DND-41 (cell line): ENCODE data around the gene C11orf98.

Experiments used
- ATAC-seq: fragments of 200-7000 bp; cut with Tn5 transposase; 3 replicates; pipeline ENCODE4 v1.9.1; 2021; ENCODE audit warnings: low read depth; ENCODE audit not compliant: insufficient read depth
- DNase-seq: peaks from one replicate; pipeline ENCODE4 v3.0.0-alpha.2; 2020
- H2AFZ ChIP-seq: 2 replicates; pipeline ENCODE4 v1.6.0; 2012; ENCODE audit warnings: low read depth, low read length
- H3K27ac ChIP-seq: 2 replicates; pipeline ENCODE4 v1.5.1; 2012; ENCODE audit warnings: low read length, inconsistent platforms
- H3K27me3 ChIP-seq: fragments of 200-600 bp; sonication (generic); 2 replicates; pipeline ENCODE4 v1.6.0; 2012; ENCODE audit warnings: low read length, mild to moderate bottlenecking, inconsistent platforms; ENCODE audit not compliant: insufficient read depth, poor library complexity
- H3K36me3 ChIP-seq: 2 replicates; pipeline ENCODE4 v1.5.1; 2012; ENCODE audit warnings: low read length, inconsistent platforms; ENCODE audit not compliant: insufficient read depth
- H3K4me1 ChIP-seq: 2 replicates; pipeline ENCODE4 v1.5.1; 2012; ENCODE audit warnings: mild to moderate bottlenecking, low read length; ENCODE audit not compliant: insufficient read depth
- H3K4me2 ChIP-seq: 2 replicates; pipeline ENCODE4 v1.6.0; 2012; ENCODE audit warnings: mild to moderate bottlenecking, moderate library complexity, low read length, inconsistent platforms; ENCODE audit not compliant: insufficient read depth
- H3K4me3 ChIP-seq, 2 experiments: fragments of 200-600 bp in 1 of 2; shearing (Covaris generic) in 1 of 2; 2 replicates each; pipeline ENCODE4 v1.5.1; 2012 to 2016; ENCODE audit warnings: inconsistent platforms in 2 of 2, low read length in 2 of 2, mild to moderate bottlenecking in 2 of 2, low read depth in 1 of 2, moderate library complexity in 1 of 2
- H3K79me2 ChIP-seq: 2 replicates; pipeline ENCODE4 v1.6.0; 2012; ENCODE audit warnings: low read length, inconsistent platforms; ENCODE audit not compliant: insufficient read depth
- H3K9ac ChIP-seq: 2 replicates; pipeline ENCODE4 v1.6.0; 2012; ENCODE audit warnings: low read depth, mild to moderate bottlenecking, inconsistent platforms, low read length, moderate library complexity
- H3K9me3 ChIP-seq: 2 replicates; pipeline ENCODE4 v1.5.1; 2012; ENCODE audit warnings: low read length, moderate library complexity, mild to moderate bottlenecking, inconsistent platforms; ENCODE audit not compliant: insufficient read depth, severe bottlenecking
- H4K20me1 ChIP-seq: 2 replicates; pipeline ENCODE4 v1.6.0; 2012; ENCODE audit warnings: low read length; ENCODE audit not compliant: insufficient read depth
- EZH2 ChIP-seq: IDR thresholded peaks from 3 replicates; pipeline ENCODE4 v1.6.1; 2012; ENCODE audit warnings: borderline replicate concordance, low read depth, mild to moderate bottlenecking, moderate library complexity, low read length, inconsistent platforms; ENCODE audit not compliant: severe bottlenecking
- TF ChIP-seq, protein P1 (sequence below): IDR thresholded peaks from 2 replicates; pipeline ENCODE4 v1.5.1; 2012; ENCODE audit warnings: borderline replicate concordance, low read length, moderate library complexity, mild to moderate bottlenecking; ENCODE audit not compliant: poor library complexity, severe bottlenecking; ENCODE audit errors: extremely low read depth

The C11orf98 gene

GRCh38 chr11:62678770-62679696 is 14.0 kb upstream of the C11orf98 start, which contains the start of gene UBXN1:
TSS of gene UBXN1 (minus strand) at chr11:62679073. CDS start at chr11:62678923, 150 bp downstream.
- TF ChIP-seq EZH2: no peak
- TF ChIP-seq, protein P1, sequence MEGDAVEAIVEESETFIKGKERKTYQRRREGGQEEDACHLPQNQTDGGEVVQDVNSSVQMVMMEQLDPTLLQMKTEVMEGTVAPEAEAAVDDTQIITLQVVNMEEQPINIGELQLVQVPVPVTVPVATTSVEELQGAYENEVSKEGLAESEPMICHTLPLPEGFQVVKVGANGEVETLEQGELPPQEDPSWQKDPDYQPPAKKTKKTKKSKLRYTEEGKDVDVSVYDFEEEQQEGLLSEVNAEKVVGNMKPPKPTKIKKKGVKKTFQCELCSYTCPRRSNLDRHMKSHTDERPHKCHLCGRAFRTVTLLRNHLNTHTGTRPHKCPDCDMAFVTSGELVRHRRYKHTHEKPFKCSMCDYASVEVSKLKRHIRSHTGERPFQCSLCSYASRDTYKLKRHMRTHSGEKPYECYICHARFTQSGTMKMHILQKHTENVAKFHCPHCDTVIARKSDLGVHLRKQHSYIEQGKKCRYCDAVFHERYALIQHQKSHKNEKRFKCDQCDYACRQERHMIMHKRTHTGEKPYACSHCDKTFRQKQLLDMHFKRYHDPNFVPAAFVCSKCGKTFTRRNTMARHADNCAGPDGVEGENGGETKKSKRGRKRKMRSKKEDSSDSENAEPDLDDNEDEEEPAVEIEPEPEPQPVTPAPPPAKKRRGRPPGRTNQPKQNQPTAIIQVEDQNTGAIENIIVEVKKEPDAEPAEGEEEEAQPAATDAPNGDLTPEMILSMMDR: no peak
- Histone ChIP-seq H3K27me3 (no peaks in the 10 kb centered on the region), H3K4me1 (peaks cover 31% of the 10 kb centered on the region), H3K9me3 (no peaks in the 10 kb centered on the region), H3K9ac (peak within 1 kb of the TSS; percentile 94), H4K20me1 (peaks cover 6% of the 10 kb centered on the region; the same call in 1 of the 2 replicates), H2AFZ (peak within 1 kb of the TSS; percentile 100), H3K79me2 (peaks cover 42% of the 10 kb centered on the region), H3K27ac (peak within 1 kb of the TSS; percentile 98), H3K4me2 (peak within 1 kb of the TSS; percentile 98), H3K4me3 (peak within 1 kb of the TSS; percentile 99 to 100), H3K36me3 (peaks cover 29% of the 10 kb centered on the region)
- DNase-seq: peak; percentile 90
- peak; percentile 89 for ATAC-seq

GRCh38 chr11:62678433-62678769 is 13.4 kb upstream of the C11orf98 start:
- peak overlapping the region; percentile 100 for H2AFZ ChIP-seq
- no peak for TF ChIP-seq EZH2
- TF ChIP-seq, protein P1: no peak
- H3K4me3 ChIP-seq: peak overlapping the region; percentile 99 to 100
- H3K27ac ChIP-seq: peak overlapping the region; percentile 98
- peaks cover 37% of the 10 kb centered on the region for H3K4me1 ChIP-seq
- H3K9me3 ChIP-seq: no peaks in the 10 kb centered on the region
- H3K79me2 ChIP-seq: peaks cover 48% of the 10 kb centered on the region
- peak overlapping the region; percentile 94 for H3K9ac ChIP-seq
- H3K27me3 ChIP-seq: no peaks in the 10 kb centered on the region
- peaks cover 34% of the 10 kb centered on the region for H3K36me3 ChIP-seq
- H3K4me2 ChIP-seq: peak overlapping the region; percentile 98
- no peak for DNase-seq
- no peak for ATAC-seq
- H4K20me1 ChIP-seq: peaks cover 6% of the 10 kb centered on the region; the same call in 1 of the 2 replicates

GRCh38 chr11:62677714-62678113 is 12.7 kb upstream of the C11orf98 start:
- ATAC-seq (no peak), DNase-seq (no peak)
- Histone ChIP-seq H3K79me2 (peaks cover 55% of the 10 kb centered on the region), H3K4me2 (peak overlapping the region; percentile 98), H3K9me3 (no peaks in the 10 kb centered on the region), H3K4me3 (peak overlapping the region; percentile 99 to 100; a peak in 3 of 4 replicates), H3K4me1 (peaks cover 43% of the 10 kb centered on the region), H3K27ac (no peak overlapping the region), H4K20me1 (peaks cover 6% of the 10 kb centered on the region; the same call in 1 of the 2 replicates), H3K27me3 (no peaks in the 10 kb centered on the region), H3K9ac (peak overlapping the region; percentile 94), H2AFZ (no peak overlapping the region), H3K36me3 (peaks cover 41% of the 10 kb centered on the region)
- TF ChIP-seq, protein P1: no peak
- TF ChIP-seq EZH2: no peak
